Neuronal stem cell (in vitro differentiated cells): Measurements from ENCODE around the gene PSMD2.

Source experiments
- DNase-seq: peaks from one replicate; pipeline ENCODE4 v3.0.0-alpha.2; 2013; ENCODE audit warnings: low spot score
- H2AFZ ChIP-seq: one replicate; pipeline ENCODE4 v1.6.1; 2013; ENCODE audit warnings: mild to moderate bottlenecking, low read length, inconsistent platforms
- H2AK5ac ChIP-seq: 2 replicates; pipeline ENCODE4 v1.6.1; 2013; ENCODE audit warnings: low read depth, mild to moderate bottlenecking, inconsistent platforms, low read length, moderate library complexity, mixed read lengths
- H2BK120ac ChIP-seq: 2 replicates; pipeline ENCODE4 v1.6.1; 2013; ENCODE audit warnings: low read depth, mild to moderate bottlenecking, inconsistent platforms, low read length, moderate library complexity, mixed read lengths
- H2BK12ac ChIP-seq: one replicate; pipeline ENCODE4 v1.6.1; 2013; ENCODE audit warnings: low read length, inconsistent platforms
- H2BK15ac ChIP-seq: 2 replicates; pipeline ENCODE4 v1.6.1; 2013; ENCODE audit warnings: mild to moderate bottlenecking, low read length, inconsistent platforms, mixed read lengths
- H2BK5ac ChIP-seq: one replicate; pipeline ENCODE4 v1.6.1; 2013; ENCODE audit warnings: inconsistent platforms, mild to moderate bottlenecking, low read length, moderate library complexity
- H3K14ac ChIP-seq: one replicate; pipeline ENCODE4 v1.6.1; 2013; ENCODE audit warnings: low read length, inconsistent platforms
- H3K18ac ChIP-seq: 2 replicates; pipeline ENCODE4 v1.6.1; 2013; ENCODE audit warnings: low read length, inconsistent platforms
- H3K23ac ChIP-seq: 2 replicates; pipeline ENCODE4 v1.6.1; 2013; ENCODE audit warnings: low read depth, mild to moderate bottlenecking, mixed read lengths, low read length, inconsistent platforms; ENCODE audit not compliant: poor library complexity
- H3K27ac ChIP-seq: replicated peaks from 3 replicates; pipeline ENCODE4 v1.5.1; 2013; ENCODE audit warnings: low read length, inconsistent platforms
- H3K27me3 ChIP-seq, 3 experiments: 2 replicates each; pipeline ENCODE4 v1.6.1; 2013; ENCODE audit warnings: low read length in 3 of 3, mild to moderate bottlenecking in 2 of 3, inconsistent platforms in 1 of 3, low read depth in 1 of 3, mixed read lengths in 1 of 3, moderate library complexity in 1 of 3; ENCODE audit not compliant: control insufficient read depth in 3 of 3, insufficient read depth in 3 of 3
- H3K36me3 ChIP-seq, 2 donors: replicated peaks in 1 of 2; 2 replicates each; pipeline ENCODE4 v1.6.1; 2013; ENCODE audit warnings: low read length in 2 of 2; ENCODE audit not compliant: control insufficient read depth in 2 of 2, insufficient read depth in 2 of 2
- H3K4ac ChIP-seq: 2 replicates; pipeline ENCODE4 v1.6.1; 2013; ENCODE audit warnings: inconsistent platforms, mild to moderate bottlenecking, low read length, moderate library complexity
- H3K4me1 ChIP-seq, 2 donors: 1 replicate in 1 of 2; 2 replicates in 1 of 2; pipeline ENCODE4 v1.6.1; 2013; ENCODE audit warnings: low read length in 2 of 2, low read depth in 1 of 2; ENCODE audit not compliant: control insufficient read depth in 2 of 2, insufficient read depth in 1 of 2
- H3K4me2 ChIP-seq: one replicate; pipeline ENCODE4 v1.6.1; 2013; ENCODE audit warnings: mild to moderate bottlenecking, low read length, inconsistent platforms; ENCODE audit not compliant: insufficient read depth, poor library complexity, severe bottlenecking
- H3K4me3 ChIP-seq, 2 donors: 2 replicates each; pipeline ENCODE4 v1.5.1; 2013; ENCODE audit warnings: low read length in 2 of 2, mild to moderate bottlenecking in 2 of 2, inconsistent platforms in 1 of 2, moderate library complexity in 1 of 2
- H3K79me1 ChIP-seq: one replicate; pipeline ENCODE4 v1.6.1; 2013; ENCODE audit warnings: low read depth, mild to moderate bottlenecking, inconsistent platforms, low read length, moderate library complexity
- H3K9ac ChIP-seq: one replicate; pipeline ENCODE4 v1.6.1; 2013; ENCODE audit warnings: mild to moderate bottlenecking, low read depth, low read length, inconsistent platforms; ENCODE audit not compliant: poor library complexity
- H3K9me3 ChIP-seq, 2 donors: replicated peaks in 1 of 2; 2 replicates each; pipeline versions ENCODE3 to v1.6.1; 2013; ENCODE audit warnings: low read length in 2 of 2, mild to moderate bottlenecking in 2 of 2, inconsistent platforms in 1 of 2, low read depth in 1 of 2, mixed read lengths in 1 of 2, moderate library complexity in 1 of 2; ENCODE audit not compliant: control insufficient read depth in 2 of 2, insufficient read depth in 1 of 2
- H4K8ac ChIP-seq: one replicate; pipeline ENCODE4 v1.6.1; 2013; ENCODE audit warnings: low read depth, mild to moderate bottlenecking, inconsistent platforms, low read length, moderate library complexity
- H4K91ac ChIP-seq: one replicate; pipeline ENCODE4 v1.6.1; 2013; ENCODE audit warnings: low read length, low read depth, mild to moderate bottlenecking, inconsistent platforms; ENCODE audit not compliant: poor library complexity
- WGBS, 2 donors: extraction: QIAGEN DNeasy Blood & Tissue Kit; methylation state at CpG; one replicate each; pipeline ENCODE4 v1.1.7; 2013; ENCODE audit warnings: missing lambda C conversion rate in 2 of 2, mixed read lengths in 1 of 2; ENCODE audit not compliant: insufficient read length in 2 of 2, insufficient replicate concordance in 1 of 2; ENCODE audit errors: extremely low coverage in 2 of 2; 5-methylcytosine and 5-hydroxymethylcytosine counted together

Gene PSMD2

GRCh38 chr3:184255291-184256039 lies 43.6 kb upstream of the PSMD2 start:
- H3K27me3 ChIP-seq, result peaks cover 11 to 20% (median 12%) of the 10 kb centered on the region in 3 experiments
- H3K18ac ChIP-seq, result no peak overlapping the region

DNA sequence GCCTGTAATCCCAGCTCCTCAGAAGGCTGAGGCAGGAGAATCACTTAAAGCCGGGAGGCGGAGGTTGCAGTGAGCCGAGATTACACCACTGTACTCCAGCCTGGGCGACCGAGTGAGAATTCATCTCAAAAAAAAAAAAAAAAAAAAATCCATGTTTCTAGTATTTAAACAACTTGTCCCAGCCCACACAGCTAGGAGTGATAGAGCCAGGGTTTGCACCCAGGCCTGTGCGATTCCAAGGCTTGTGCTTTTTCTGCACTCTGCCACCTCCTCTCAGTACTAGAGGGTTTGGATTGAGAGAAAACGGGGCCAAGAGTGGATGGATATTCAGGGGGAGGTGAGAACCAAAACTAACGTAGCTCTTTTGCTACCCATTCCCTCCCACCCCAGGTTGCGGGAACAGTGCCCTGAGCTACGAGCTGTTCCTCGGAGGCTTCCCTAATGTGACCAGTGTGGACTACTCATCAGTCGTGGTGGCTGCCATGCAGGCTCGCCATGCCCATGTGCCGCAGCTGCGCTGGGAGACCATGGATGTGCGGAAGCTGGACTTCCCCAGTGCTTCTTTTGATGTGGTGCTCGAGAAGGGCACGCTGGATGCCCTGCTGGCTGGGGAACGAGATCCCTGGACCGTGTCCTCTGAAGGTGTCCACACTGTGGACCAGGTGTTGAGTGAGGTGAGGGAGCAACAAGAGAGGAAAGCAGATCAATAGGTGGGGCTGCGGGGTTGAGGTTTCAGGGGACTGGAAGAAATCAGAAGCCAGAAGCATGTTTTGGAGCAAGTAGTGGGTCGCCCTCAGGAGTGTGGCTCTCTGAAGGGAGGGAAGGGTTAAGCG lies 41.7 kb upstream of the PSMD2 start:
- Histone ChIP-seq H3K18ac (no peak overlapping the region), H2BK5ac (no peak overlapping the region), H4K8ac (no peak overlapping the region), H2AK5ac (no peak overlapping the region), H3K4ac (no peak overlapping the region), H3K23ac (no peak overlapping the region), H3K4me2 (no peak overlapping the region), H3K36me3 (no peaks in the 10 kb centered on the region), H4K91ac (no peak overlapping the region), H2BK12ac (no peak overlapping the region), H3K79me1 (peaks cover 4% of the 10 kb centered on the region), H2AFZ (no peak overlapping the region), H3K27ac (no peak overlapping the region), H3K14ac (no peak overlapping the region), H3K27me3 (peaks cover 18 to 34% (median 22%) of the 10 kb centered on the region in 3 experiments), H2BK15ac (peak overlapping the region; percentile 12), H3K9me3 (no peaks in the 10 kb centered on the region), H3K9ac (peak overlapping the region; percentile 70), H3K4me1 (peaks cover 3 to 7% of the 10 kb centered on the region in 2 donors), H2BK120ac (no peak overlapping the region), H3K4me3 (no peak overlapping the region)
- no CpG with 5 or more reads among the region's 23 CpGs for WGBS, 2 donors
- DNase-seq, result no peak

More at GRCh38 chr3:184255291-184256039, 43.6 kb upstream of the PSMD2 start:
- Histone ChIP-seq H4K91ac (no peak overlapping the region), H2BK15ac (no peak overlapping the region), H3K4me1 (peaks cover 2 to 3% of the 10 kb centered on the region in 2 donors), H3K14ac (no peak overlapping the region), H3K79me1 (peaks cover 2% of the 10 kb centered on the region), H3K9me3 (no peaks in the 10 kb centered on the region), H2BK120ac (no peak overlapping the region), H2BK12ac (no peak overlapping the region), H2AK5ac (no peak overlapping the region), H2AFZ (no peak overlapping the region), H3K9ac (no peak overlapping the region), H3K36me3 (no peaks in the 10 kb centered on the region), H4K8ac (no peak overlapping the region), H3K4me2 (no peak overlapping the region), H2BK5ac (no peak overlapping the region), H3K23ac (no peak overlapping the region), H3K4me3 (no peak overlapping the region), H3K4ac (no peak overlapping the region), H3K27ac (no peak overlapping the region)
- no peak for DNase-seq
- no CpG with 5 or more reads among the region's 3 CpGs for WGBS, 2 donors

- Histone ChIP-seq H3K4me2 (no peak overlapping the region), H3K27ac (no peak overlapping the region), H2BK12ac (no peak overlapping the region), H3K9me3 (no peaks in the 10 kb centered on the region), H4K8ac (no peak overlapping the region), H3K4me1 (peaks cover 10 to 12% of the 10 kb centered on the region in 2 donors), H3K9ac (no peak overlapping the region), H2BK15ac (no peak overlapping the region), H3K4me3 (peak overlapping the region in 1 of 2 donors; percentile 42), H3K36me3 (no peaks in the 10 kb centered on the region), H2BK120ac (no peak overlapping the region), H4K91ac (no peak overlapping the region), H3K4ac (no peak overlapping the region), H3K27me3 (peaks cover 21 to 44% (median 34%) of the 10 kb centered on the region in 3 experiments), H3K23ac (no peak overlapping the region), H2AK5ac (no peak overlapping the region), H2AFZ (no peak overlapping the region), H3K79me1 (peaks cover 4% of the 10 kb centered on the region), H3K18ac (no peak overlapping the region), H2BK5ac (no peak overlapping the region), H3K14ac (peak overlapping the region; percentile 38)
- no CpG with 5 or more reads among the region's 5 CpGs for WGBS, 2 donors
- no peak for DNase-seq
Observed at GRCh38 chr3:184258926-184259325, 40.1 kb upstream of the PSMD2 start.

GRCh38 chr3:184259396-184259877 lies 39.6 kb upstream of the PSMD2 start:
- H2BK5ac ChIP-seq, result no peak overlapping the region
- no peaks in the 10 kb centered on the region for H3K9me3 ChIP-seq
- peak overlapping the region; percentile 38 for H3K14ac ChIP-seq
- H2AFZ ChIP-seq, result no peak overlapping the region
- no peak overlapping the region for H2BK15ac ChIP-seq
- H3K18ac ChIP-seq, result no peak overlapping the region
- no peak overlapping the region for H3K27ac ChIP-seq
- no peak overlapping the region for H2AK5ac ChIP-seq
- no peak overlapping the region for H3K4ac ChIP-seq
- no peak overlapping the region for H2BK12ac ChIP-seq
- no peaks in the 10 kb centered on the region for H3K36me3 ChIP-seq
- no CpG with 5 or more reads among the region's 28 CpGs for WGBS, 2 donors
- no peak overlapping the region for H4K8ac ChIP-seq
- peak overlapping the region; percentile 73 for H3K23ac ChIP-seq
- no peak overlapping the region for H2BK120ac ChIP-seq
- H3K27me3 ChIP-seq, result peaks cover 21 to 46% (median 36%) of the 10 kb centered on the region in 3 experiments
- peak overlapping the region in 1 of 2 donors; percentile 28 for H3K4me3 ChIP-seq
- peaks cover 4% of the 10 kb centered on the region for H3K79me1 ChIP-seq
- H4K91ac ChIP-seq, result no peak overlapping the region
- peaks cover 10 to 12% of the 10 kb centered on the region in 2 donors for H3K4me1 ChIP-seq
- DNase-seq, result no peak
- H3K9ac ChIP-seq, result no peak overlapping the region
- H3K4me2 ChIP-seq, result no peak overlapping the region
